NCI-H69 (cell line): ENCODE data around the gene TOR1AIP2.

Experiments used
- DNase-seq: peaks from one replicate; lab custom pipeline; 2025; lab: John Stamatoyannopoulos, UW

Gene TOR1AIP2

DNA sequence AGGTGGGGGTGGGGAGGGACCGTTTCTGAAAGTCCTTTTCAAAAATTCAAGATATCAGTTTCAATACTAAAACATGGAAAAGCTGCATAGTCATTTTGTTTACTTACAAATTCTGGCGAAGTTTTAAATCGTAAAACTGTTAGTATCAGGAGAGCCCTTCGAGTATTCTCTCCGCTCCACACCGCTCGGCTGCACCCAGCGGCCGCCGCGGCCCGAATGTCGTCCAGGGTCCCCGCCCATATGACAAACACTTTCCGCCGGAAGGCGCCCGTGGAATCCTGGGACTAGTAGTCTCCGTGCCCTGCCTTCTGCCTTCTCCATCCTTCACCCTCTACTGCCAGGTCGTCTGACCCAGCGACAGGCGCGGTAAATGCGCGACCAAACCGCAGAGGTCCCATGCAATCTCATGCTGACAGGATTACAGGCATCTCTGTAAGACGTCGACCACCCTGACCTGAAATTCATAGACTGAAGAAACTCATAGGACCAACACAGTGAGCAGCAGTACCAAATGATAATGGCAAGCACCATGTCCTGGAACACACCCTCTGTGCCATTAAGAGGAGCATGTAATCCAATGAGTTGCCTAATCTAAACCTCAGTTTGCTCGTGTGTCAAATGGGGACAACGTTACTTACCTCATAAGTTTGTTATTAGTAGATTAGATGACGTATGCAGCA is at the start of gene TOR1AIP2:
TOR1AIP2 (minus strand) TSS at position 218 of the 680 bp plus-strand sequence. CDS start 25,138 bp downstream, outside the sequence.
- peak; percentile 94 for DNase-seq

DNA sequence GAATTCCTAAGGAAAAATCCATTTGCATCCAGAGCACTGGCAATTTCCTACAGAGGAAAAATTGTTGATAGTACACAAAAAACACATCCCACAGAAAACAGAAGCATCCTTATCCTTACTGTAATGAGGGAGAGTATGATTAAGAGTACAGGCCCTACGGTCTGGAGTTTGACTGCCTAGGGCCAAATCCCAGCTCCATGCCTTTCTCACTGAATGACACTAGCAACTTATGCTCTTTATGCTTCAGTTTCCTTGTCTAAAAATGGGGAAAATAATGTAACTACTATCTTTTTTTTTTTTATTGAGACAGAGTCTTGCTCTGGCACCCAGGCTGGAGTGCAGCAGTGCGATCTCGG is 49.2 kb upstream of the TOR1AIP2 start:
- DNase-seq, result no peak

DNA sequence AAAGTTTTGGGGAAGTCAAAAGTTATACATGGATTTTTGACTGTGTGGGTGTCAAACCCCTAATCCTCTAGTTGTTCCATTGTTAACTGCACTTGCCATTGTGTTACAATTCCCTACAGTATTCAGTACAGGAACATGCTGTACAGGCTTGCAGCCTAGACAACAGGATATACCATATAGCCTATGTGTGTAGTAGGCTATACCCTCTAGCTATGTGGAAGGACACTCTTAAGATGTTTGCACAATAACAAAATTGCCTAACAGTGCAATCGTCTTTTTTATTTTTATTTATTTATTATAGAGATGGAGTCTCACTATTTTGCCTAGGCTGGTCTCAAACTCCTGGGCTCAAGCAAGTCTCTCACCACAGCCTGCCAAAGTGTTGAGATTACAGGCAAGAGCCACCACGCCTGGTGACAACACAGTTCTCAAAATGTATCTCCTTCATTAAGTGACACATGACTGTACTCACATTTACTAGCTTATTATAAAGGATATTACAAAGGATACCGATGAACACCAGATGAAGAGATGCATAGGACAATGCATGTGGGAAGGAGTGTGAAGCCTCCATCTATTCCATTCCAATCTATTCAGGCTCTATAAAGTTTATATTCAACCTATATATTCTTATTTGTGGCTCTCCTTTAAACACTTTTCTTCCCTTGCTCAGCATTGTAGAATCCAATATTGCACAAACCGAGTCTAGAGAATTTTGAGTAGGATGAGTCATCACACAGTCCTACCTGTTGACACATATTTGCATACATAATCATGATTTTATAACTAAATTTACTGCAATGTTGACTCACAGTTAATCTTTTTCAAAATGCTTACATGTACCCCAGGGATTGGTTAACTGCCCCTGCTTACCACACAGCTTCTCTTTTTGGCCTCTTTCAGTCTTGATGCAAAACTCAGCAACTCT is 48.6 kb upstream of the TOR1AIP2 start:
- no peak for DNase-seq

DNA sequence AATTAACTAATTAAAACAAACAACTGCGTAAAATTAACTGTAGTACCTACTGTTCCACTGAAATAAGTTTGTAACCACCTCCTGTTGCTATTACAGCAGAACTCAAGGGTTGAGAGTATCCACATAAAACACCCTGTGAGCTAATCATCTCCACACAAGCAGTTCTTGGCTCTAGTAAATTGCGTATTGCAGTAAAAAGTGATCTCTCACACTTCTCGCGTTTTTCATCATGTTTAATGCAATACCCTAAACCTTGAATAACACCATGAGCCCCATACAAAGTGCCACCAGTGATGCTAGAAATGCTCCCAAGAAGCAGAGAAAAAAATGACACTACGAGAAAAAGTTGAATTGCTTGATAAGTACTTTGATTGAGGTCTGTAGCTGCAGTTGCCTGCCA is 47.7 kb upstream of the TOR1AIP2 start:
- DNase-seq, result no peak

DNA sequence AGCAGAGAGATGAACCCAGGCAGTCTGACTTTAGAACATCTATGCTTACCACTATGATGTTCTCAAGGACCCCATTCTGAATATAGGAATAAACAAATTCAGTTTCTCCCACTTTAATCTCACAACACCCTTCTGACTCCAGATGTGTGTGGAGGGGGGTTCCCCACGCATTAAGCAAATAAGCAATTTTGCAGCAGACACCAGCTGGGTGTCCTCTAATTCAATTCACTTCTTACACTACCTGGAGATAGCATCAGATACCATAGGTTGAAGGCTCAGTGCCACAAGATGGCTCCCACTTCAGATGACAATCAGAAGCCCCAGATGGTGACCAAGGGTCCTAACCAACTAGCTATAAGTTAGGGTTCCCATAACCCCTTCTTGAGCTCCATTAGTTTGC is 46.7 kb upstream of the TOR1AIP2 start:
- no peak for DNase-seq

DNA sequence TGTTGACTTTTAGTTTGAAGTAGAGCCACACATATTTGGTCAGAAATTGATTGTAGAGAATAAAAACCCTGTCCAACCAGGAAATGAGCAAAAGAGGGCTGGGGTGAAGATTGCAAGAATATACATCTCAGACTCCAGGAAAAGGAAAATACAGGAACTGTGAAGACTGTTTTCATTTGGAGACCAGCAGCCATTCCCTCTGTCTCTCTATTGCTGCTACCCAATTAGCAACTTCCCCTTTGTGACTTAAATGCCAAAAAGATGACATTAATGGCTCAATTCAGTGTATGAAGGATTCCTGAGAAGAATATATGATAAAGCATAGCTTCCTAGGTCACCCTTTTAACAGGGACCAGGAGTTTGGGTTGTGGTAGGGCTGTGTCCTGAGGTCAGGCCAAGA is 45.4 kb upstream of the TOR1AIP2 start:
- DNase-seq, result no peak

DNA sequence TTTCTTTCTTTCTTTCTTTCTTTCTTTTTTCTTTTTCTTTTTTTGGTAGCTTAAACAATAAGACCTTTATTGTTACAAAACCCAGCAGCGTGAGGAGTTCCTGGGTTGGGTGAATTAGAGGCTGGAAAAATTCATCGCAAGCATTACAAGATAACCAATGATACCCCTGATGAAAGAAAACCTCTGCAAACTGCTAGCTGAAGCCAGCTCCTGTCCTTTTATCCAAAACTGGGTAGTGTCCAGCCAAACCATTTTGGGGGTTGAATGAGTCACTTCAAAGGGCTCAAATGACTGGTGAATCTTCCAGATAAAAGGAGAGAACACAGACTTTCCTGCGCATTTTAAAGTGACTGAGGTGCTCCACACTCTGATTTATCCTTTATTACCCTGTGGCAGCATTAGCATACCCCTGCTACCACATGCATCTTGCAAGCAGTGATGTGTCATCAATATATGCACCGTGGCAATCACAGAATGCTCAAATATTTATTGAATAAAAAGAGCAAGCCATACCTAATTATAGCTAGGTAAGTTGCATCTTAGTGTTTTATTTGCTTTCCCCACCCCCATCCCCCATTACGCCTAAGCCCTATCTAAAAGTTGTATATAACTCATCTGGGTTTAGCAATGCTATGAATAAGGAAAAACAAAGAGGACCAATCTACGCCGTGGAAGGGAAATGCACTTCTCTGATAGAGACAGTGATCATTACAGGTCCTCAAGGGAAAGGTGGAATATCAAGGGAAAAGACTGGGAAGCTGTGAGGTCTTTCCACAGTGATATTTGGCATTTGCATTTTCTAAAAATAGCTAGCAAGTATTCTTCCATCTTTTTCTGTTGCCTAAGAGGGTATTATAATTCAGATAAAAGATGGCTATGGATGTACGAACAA is 44.6 kb upstream of the TOR1AIP2 start:
- DNase-seq, result no peak

DNA sequence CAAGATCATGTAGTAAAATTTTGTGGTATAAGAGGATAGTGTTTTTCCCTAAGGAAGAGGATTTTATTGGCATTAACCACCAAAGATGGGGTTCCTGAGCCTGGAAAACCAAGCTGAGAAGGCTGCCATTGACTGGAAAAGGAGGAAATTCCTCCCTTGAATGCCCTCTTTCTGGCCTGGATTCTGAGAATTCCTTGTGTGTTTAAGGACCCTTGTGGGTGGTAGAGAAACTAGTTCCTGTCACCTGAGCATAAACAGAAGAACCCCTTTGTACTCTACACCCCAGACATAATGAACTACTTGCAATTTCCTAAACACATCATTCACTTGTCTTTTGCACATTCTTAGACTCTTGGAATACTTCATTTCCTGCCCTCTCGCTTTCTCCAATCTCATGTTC is 43.9 kb upstream of the TOR1AIP2 start:
- DNase-seq, result no peak

DNA sequence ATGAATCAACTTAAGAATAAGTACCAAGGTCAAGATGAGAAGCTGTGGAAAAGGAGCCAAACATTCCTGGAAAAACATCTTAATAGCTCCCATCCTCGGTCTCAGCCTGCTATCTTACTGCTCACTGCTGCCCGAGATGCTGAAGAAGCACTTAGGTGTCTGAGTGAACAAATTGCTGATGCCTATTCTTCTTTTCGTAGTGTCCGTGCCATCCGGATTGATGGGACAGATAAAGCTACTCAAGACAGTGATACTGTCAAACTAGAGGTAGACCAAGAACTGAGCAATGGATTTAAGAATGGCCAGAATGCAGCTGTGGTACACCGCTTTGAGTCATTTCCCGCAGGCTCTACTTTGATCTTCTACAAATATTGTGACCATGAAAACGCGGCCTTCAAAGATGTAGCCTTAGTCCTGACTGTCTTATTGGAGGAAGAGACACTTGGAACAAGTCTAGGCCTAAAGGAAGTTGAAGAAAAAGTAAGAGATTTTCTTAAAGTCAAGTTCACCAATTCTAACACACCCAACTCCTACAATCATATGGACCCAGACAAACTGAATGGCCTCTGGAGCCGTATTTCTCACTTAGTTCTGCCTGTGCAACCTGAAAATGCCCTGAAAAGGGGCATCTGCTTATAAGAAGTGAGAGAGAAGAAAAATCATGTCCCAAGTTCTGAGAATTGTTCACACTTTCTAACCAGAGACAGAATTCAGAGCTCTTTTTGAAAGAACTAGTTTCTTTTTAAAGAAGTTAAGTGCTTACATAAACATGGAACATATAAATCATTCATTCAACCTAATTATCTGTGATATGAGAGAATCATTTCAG is 40.2 kb upstream of the TOR1AIP2 start:
- DNase-seq, result no peak

DNA sequence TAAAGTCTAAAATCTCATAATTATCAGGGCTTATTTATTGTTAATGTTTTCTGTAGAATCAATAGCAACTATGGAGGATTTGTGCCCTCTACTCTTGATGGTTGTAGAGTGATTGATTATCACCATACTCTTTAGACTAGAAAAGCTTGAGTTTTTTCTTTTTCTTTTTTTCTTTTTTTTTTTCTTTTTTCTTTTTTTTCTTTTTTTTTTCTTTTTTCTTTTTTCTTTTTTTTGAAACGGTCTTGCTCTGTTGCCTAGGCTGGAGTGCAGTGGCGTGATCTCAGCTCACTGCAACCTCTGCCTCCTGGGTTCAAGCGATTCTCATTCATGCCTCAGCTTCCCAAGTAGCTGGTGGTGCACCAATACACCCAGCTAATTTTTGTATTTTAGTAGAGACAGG is 34.2 kb upstream of the TOR1AIP2 start:
- DNase-seq, result no peak

DNA sequence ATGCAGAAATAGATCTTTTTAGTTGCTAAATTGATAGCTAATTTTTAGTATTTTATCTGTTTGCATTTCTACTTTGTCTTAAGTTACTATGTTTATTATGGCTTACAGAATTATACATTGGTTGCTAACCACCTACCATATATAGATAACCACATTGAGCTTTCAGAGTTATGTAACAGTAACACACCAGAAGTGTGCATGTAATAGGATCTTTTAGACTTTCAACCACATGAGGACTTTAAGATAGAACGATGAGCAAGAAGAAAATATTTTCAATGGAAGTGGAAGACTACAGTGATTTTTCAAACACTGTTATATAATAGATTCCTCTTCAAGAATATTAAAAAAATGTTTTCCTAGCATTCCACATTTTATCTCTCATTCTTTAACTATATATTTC is 33.3 kb upstream of the TOR1AIP2 start:
- no peak for DNase-seq

DNA sequence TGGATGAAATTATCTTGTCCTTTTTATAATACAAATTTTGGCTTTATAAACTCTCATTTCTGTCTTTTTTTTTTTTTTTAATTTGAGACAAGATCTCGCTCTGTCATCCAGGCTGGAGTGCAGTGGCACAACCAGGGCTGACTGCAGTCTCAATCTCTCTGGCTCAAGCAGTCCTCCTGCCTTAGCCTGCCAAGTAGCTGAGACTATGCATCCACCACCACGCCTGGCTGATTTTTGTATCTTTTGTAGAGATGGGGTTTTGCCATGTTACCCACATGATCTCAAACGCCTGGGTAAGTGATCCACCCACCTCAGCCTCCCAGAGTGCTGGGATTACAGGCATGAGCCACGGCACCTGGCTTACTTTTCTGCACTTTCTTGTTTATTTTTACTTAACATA is 12.0 kb upstream of the TOR1AIP2 start:
- no peak for DNase-seq

DNA sequence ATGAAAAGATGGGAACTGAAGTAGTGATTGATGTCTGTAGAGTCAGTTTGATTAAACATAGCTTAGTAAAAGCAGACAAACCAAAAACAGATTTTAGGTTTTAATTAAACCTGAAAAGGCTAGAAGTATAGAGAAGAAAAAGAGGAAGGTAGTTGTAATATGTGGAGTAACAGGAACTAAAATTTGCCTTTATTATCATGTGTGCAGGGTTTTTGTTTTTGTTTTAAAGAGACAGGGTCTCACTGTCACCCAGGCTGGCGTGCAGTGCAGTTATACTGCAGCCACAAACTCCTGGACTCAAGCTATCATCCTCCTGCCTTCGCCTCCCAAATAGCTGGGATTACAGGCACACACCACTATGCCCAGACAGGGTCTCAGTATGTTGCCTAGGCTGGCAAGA is 10.5 kb upstream of the TOR1AIP2 start:
- DNase-seq, result no peak

DNA sequence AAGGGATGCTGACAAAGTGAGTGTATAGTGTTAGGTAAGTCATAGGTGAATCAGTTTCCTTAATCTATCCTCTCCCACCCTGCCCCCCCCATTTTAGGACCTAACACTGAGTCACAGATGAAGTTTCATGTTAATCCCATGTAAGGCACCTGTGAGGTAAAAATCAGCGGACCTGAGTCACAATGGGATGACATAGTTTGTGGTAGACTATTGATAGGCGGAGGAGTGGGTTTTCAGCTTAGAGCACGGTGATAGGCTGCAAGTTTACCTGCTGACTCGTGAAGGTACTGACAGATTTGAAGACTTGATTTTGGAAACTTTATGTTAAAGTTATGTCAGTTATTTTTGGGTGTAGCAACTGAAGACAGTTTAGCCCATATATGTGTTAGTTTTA is 6.1 kb upstream of the TOR1AIP2 start:
- DNase-seq, result peak; percentile 46

DNA sequence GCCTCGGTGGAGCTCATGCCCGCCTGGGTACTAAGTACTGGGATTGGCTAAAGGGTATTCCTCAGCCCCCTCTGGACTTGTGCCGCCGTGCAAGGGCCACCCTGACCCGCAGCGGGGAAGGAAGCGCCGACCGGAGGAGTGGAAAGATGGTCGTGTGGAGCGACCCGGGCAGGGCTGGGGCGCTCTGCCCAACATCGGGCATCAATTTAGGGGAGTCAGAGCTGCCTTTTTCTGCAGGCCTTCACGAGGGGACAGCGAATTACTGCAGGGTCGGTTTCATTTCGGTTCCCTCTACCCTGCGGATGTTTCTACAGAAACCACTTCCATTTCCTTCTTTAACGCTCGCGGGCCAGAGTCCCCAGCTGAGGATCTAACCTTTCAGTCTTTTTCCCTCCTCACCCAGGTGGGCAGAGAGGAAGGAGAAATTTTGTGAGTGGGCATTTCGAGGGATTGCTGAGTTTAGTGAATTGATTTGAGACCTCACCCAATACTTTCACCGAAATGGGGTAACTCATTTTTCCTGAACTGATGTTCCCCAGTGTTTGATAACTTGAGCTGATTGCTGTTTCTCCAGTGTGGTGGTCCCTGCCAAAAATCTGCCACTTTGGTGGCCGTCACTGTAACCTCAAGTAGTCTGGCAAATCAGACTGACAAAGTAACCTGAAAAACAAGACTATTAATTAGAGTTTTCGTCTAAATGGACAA is 5.6 kb upstream of the TOR1AIP2 start:
- no peak for DNase-seq

DNA sequence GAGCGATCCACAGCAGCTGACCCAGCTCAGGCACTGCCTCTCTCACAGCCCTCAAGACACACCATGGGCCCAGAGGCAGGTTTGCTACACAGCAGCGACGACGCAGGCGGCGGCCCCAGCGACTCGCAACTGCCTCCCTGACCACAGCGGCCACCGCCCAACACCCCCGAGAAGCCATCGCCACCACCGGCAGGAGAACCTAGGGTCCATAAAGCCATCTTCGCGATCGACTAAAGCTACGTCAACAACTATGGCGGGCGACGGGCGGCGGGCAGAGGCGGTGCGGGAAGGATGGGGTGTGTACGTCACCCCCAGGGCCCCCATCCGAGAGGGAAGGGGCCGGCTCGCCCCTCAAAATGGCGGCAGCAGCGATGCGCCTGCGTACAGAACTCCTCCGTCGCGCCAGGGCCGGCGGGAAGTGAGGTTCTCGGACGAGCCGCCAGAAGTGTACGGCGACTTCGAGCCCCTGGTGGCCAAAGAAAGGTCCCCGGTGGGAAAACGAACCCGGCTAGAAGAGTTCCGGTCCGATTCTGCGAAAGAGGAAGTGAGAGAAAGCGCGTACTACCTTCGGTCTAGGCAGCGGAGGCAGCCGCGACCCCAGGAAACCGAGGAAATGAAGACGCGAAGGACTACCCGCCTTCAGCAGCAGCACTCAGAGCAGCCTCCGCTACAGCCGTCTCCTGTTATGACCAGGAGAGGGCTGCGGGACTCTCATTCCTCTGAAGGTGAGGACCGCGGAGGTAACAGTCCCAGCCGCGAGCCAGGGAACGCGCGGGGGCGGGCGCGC is 4.8 kb upstream of the TOR1AIP2 start, which contains the start of gene TOR1AIP1:
TOR1AIP1 (plus strand) TSS at position 33 of the 787 bp plus-strand sequence; CDS start at position 251, 218 bp downstream.
- peak; percentile 99 for DNase-seq

DNA sequence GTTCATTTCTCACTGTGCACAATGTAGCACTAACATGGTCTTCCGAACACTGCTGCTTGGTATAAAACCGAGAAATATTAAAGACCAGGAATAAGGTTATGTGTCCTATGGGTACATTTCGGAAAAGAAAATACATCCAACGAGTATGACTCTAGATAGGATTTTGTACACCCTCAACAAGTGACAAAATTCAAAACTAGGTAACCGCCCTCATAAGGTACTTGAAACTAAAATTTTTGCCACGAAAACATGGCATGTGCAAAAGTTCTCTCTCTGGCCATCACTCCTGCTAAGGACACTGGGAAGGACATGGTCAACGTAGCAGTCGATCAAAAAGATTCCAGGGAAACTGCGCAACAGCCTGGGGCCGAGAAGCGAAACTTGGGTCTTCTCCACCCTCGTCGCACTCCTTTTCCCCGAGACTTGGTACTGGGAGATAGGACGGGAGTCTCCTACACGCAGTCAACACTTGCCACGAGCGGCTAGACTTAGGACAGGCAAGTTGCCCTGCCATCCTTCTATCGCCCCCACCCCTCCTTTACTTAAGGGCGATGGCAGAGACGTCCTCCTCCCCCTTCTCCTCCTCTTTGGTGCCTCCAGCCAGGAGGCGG is 4.1 kb upstream of the TOR1AIP2 start:
- peak; percentile 95 for DNase-seq

DNA sequence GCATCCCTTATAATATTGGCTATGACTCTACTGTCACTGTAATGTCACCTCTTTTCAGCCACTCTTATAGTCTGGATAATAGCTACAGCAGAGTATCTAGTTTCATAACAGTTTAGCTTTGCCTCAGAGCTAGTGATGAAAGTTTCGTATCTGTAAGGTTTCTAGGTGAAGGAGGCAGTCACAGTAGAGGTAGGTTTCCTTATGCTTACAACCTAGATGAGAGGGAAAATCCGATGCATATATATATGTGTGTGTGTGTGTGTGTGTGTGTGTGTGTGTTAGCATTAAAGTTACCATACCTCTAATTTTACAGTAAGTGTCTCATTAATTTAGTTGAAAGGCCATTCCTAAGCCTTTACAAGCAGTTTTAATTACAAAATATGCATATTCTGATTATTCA is 2.2 kb upstream of the TOR1AIP2 start:
- DNase-seq, result no peak

DNA sequence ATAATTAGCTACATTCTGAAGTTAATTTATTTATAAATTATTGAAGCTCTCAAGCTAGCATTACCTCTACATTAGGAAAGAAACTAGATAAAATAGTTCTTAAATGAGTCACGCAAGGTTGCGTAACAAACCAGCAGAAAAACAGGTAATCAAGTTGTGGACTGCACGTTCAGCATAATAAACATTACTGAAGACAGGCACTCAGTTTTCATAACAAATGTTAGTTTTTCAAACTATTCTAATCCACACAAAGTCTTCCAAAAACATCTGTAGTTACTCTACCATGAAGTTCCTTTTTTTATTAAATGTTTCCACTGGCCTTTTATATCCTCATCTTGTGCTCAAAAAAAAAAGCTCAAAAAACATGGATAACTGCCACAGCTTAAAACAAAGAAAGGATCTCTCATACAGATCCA is 1.3 kb downstream of the TOR1AIP2 start:
- DNase-seq, result no peak
